GM21360 (cell line): Measurements from ENCODE around the gene BATF.

Source experiments
- ATAC-seq: cut with Tn5 transposase; IDR thresholded peaks from one replicate; pipeline ENCODE4 v1.9.1; 2021; ENCODE audit warnings: mild to moderate bottlenecking, moderate library complexity; ENCODE audit not compliant: unreplicated experiment

BATF gene

GRCh38 chr14:75591987-75592575 lies 69.8 kb downstream of the BATF start:
- ATAC-seq, result no peak

- no peak for ATAC-seq
These were observed 73.0 kb downstream of the BATF start for GRCh38 chr14:75595226-75595625.
